ENCODE measurements around the gene PSMA6.
"Not testable (repeated sequence)": the region's sequence is repeated elsewhere in the genome, so short reads cannot be mapped to it uniquely, and the experiment has no call there.

Gene PSMA6

DNA sequence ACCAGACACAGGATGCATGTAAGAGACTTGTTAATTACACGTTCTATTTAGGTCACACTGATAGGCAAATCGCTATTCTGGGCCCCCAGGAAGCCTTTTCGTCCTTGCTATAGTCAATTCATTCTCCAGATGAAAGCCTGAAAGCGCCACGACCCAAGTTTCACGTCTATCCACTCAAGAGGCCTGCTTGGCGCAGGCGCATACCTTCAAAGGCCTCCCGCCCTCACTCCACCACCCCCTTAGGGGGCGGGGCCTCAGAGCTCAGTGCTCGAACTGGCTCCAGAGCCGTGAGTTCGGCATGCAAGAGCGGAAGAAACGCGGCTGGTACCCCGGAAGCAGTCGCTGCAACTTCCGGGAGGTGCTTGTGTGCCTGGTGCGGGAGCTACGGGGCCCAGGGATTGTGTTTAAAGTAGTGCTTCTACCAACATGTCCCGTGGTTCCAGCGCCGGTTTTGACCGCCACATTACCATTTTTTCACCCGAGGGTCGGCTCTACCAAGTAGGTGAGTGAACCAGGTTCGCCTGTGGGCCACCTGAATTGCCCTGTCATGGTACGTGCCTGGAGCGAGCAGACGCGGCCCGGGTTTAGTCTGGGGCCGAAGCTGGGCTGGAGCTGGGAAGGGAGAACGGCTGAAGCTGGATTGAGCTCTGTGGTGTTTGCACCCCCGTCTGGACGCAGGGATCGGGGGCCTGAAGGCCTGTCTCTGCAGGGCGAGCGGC lies at the start of gene PSMA6:
TSS of gene PSMA6 (plus strand) at position 332 of the 719 bp plus-strand sequence. CDS start at position 427, 95 bp downstream.
- peak; percentile 98 for DNase-seq (ENCODE audit: low read depth, low spot score)

DNA sequence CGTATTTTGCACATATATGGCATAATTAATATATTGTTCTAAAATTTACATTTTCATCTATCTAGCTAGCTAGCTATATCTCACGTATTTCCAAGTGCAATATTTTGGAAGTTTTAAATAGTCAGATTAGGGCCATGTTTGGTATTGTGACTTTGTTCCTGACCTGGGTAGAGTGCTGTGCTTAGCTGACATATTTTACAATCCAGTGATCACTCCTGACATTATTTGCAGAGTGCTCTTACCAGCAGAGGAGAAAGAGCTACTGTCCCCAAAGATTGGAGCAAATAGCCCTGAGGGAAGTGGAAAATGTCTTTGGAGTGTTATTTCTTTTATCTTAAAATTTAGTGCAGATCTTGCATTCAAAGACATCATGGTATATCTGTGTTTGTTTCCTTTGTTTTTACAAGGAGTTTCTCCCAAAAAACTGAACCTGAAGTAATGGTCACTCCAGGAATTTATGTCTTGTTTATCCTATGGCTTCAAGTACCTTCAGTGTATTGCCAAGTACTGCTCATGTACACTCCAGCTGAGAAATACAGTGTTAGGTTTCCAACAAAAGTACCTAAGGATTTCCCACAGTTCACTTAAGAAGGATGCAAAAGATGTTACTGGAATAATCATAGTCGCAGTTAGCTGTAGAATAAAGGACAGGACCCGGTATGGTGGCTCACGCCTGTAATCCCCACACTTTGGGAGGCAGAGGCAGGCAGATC lies 49.4 kb upstream of the PSMA6 start:
- no peak for DNase-seq (ENCODE audit: low read depth, low spot score)

DNA sequence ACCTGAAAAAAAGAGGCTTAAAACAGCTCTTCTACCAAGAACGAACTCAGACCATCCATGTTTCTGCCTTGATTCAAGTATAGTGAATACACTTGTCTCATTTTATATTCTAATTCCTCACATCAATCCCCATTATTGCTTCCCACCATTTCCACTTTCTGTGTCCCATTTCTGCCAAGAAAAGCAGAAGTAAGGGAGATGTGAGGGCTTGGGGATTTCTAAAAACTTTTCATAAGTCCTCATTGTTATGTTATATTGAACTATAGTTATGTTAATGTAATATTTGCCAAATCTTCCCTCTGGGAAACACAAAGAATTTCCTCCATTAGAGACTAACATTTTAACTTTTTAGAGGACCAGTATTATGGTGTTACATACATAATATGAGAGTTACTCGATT lies 48.2 kb upstream of the PSMA6 start:
- no peak for DNase-seq (ENCODE audit: low read depth, low spot score)

DNA sequence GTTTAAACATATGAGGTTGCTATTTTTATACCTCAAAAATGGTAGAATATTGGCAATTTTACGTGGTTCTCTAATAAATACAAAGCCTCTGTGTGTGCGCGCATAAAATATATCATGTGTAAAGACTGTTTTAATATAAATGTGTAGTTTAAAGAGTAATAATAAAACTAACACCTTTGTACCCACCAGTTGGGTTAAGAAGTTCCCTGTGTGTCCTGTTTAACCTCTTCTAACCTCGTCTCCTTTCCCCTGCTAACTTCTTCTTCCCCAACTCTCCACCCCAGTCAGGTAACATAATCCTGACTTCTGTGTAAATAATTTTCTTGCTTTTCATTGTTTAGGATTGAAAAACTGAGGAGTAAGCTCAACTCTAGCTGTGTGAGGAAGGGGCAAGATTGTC lies 47.6 kb upstream of the PSMA6 start:
- no peak for DNase-seq (ENCODE audit: low read depth, low spot score)

DNA sequence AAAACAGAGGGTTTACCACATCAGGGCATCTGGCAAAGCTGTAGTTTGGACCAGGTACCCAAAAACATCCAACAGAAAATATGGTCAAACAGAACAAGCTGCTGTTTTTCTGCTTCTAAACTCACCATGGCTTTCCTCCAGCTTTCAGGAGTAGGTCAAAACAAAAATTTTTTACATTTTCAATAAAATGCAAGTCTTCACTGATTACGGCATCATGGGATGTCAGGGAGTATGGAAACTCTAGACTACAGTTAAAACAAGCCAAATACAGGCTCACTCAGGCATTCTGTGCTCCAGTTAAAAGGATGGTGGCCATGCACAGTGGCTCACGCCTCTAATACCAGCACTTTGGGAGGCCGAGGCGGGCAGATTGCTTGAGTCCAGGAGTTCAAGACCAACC lies 47.1 kb upstream of the PSMA6 start:
- no peak for DNase-seq (ENCODE audit: low read depth, low spot score)

DNA sequence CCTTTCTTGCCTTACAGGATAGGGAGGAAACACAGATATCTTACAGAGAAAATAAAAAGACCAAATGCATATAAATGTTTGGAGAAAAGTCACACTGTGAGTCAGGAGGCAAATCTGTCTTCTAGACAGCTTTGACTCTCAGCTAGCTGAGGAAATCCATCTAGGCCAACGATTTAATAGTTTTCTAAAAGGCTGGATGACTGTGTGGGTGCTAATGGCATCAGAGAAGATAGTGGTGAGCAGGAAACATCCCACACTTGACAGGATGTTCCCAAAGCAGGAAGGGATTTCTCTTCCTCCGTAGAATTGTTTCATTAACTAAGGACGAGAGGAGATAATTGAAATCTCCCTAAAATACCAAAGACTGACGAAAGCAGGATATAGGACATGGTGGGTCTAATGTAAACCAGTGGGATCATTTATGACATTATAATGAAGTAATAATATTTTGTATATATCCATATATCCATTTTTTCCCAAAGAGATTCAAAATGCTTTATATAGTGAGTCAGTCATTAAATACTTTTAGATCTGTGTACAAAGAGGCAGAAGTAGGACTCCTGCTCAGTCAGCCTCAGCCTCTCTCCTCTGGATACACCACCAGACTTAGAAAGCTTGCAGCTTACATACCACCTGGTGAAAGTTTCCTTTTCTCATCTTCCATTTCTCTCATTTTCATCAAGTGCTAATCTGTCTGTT lies 44.3 kb upstream of the PSMA6 start:
- no peak for DNase-seq (ENCODE audit: low read depth, low spot score)

DNA sequence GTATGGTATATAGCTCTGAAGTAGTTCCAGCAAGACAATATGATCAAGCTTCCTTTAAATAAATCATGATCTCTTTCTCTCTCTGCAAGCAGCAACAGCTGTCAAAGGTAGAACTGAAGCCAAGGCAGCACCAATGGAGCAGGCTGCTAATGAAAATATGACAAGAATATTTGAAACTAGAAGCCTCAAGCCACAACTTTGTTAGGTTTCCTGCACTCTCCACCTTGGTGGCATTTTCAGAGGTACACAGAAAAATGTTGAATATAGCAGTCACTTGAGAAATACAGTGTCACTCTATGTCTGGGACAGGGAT lies 43.8 kb upstream of the PSMA6 start:
- no peak for DNase-seq (ENCODE audit: low read depth, low spot score)

DNA sequence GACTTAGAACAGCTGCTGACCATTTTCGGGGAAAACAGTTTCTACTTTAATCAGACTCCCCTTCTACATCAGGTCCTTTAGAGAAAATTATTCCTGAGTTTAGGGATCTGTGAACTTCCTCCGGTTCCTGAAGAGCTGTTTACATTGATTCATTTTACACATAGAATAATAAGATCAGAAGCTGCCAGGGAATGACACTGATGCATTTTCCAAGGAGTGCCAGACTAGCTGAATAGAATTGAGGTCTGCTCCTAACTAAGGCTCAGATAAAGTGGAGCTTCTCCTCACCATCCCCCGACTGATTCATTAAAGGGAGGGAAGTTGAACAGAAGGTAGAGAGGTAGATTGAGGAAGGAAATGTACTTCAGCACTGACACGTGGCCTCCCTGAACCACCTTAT lies 41.9 kb upstream of the PSMA6 start:
- no peak for DNase-seq (ENCODE audit: low read depth, low spot score)

DNA sequence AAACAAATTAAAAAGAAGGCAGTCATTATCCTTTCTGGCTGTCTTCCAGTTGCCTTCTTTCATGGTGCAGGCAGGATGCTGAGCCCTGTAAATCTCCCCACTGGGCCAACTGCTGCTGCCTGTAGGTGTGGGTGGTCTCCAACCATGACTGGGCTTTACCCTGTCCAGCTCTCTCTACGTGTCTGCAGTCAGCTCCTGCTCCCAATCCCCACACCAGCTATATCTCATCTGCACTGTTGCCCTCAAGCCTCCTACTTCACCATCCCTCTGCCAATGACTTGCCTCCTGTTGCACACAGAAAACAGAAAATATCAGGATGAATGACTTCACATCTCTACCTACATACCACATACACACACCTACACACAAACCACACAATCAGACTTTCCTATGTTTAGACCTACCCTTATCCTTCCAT lies 39.7 kb upstream of the PSMA6 start:
- DNase-seq (ENCODE audit: low read depth, low spot score) = no peak

DNA sequence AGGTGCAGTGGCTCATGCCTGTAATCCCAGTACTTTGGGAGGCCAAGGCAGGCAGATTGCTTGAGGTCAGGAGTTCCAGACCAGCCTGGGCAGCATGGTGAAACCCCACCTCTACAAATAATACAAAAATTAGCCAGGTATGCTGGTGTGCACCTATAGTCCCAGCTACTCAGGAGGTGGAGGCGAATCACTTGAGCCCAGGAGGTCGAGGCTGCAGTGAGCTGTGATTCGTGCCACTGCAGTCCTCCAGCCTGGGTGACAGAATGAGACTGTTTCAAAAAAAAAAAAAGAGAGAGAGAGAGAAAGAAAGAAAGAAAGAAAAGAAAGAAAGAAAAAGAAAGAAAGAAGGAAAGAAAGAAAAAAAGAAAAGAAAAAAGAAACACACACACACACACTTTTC lies 39.1 kb upstream of the PSMA6 start:
- not testable (repeated sequence) for DNase-seq (ENCODE audit: low read depth, low spot score)

DNA sequence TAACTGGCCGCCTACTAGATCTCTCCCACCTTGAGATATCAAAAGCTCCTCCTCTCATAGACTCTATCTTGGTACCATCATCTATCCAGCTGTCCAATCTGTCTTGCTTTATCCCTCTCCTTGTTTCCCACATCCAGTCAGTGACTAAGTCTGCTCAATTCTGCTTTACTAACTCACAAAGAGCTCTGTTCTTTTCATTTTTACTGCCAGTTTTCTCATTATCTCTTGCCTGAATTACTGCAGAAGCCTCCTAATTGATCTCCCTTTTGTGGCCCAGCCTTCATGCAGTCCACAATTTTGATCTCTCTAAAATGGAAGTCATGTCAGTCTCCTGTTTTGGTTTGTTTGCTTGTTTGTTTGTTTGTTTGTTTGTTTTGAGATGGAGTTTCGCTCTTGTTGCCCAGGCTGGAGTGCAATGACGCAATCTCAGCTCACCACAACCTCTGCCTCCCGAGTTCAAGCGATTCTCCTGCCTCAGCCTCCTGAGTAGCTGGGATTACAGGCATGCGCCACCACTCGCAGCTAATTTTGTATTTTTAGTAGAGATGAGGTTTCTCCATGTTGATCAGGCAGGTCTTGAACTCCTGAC lies 38.1 kb upstream of the PSMA6 start:
- not testable (repeated sequence) for DNase-seq (ENCODE audit: low read depth, low spot score)

DNA sequence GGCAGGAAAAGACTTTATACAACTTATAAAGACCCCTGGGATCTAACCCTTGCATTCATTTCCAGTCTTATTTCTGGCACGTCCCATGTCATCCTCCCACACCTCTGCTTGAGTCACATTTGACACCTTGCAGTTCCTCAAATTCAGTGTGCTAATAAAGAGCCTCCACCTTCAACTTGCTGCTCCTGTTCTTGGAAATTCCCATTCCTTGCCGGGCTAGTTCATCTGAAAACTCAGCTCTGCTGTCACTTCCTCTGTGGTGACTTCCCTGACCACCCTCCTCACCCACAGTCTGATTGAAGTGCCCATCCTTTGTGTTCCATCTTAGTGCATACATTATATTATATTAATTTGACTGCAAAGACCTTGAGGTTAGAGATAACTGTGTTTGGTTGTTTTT lies 37.4 kb upstream of the PSMA6 start:
- DNase-seq (ENCODE audit: low read depth, low spot score) = no peak

DNA sequence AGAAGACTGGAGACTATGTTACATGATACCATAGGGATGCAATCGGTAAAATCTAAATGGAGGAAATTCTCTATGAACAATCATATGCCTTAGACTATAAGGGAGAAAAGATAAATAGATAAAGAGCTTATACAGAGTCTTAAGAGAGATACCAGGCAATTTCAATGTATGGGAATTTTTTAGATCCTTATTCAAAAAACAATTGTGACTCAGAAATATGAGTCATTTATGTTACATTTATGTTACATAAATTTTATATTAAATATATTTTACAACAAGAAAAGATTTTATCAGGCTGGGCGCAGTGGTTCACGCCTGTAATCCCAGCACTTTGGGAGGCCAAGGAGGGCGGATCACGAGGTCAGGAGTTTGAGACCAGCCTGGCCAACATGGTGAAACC lies 36.5 kb upstream of the PSMA6 start:
- DNase-seq (ENCODE audit: low read depth, low spot score) = no peak

DNA sequence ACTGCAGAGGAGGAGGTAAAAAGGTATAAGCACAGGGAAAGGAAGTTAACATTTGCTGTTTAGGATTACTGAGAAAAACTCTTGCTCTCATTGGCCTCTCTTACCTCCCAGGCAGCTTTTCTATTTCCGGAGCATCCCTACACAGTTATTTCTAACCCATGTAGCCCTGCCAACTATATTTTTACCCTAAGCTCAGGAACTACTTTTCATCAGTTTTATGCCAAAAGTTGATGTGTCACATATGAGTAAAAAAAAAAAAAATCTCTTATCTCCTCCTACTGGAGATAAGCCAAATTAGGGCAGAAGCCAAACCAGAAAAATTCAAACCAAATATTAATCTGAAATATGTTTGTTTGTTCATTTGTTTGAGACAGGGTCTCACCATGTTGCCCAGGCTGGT lies 34.4 kb upstream of the PSMA6 start:
- no peak for DNase-seq (ENCODE audit: low read depth, low spot score)

DNA sequence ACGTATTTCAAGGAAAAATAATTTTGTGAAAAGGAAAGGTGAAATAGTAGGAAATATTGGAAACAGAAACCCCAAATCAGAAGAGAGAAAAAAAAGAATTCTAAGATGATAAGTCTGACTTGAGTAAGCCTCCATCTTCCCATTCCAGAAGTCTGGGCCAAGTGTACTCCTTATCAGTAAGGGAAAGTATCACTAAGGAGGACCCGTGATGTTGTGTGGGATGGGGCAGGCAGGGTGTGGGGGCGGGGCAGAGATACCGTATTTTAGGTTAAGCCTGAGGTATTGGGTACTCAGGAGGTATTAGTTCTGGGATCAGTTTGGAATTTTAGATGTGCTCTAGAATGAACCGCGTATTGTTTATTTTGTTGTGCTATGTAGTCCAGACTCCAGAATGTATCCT lies 33.8 kb upstream of the PSMA6 start:
- no peak for DNase-seq (ENCODE audit: low read depth, low spot score)

DNA sequence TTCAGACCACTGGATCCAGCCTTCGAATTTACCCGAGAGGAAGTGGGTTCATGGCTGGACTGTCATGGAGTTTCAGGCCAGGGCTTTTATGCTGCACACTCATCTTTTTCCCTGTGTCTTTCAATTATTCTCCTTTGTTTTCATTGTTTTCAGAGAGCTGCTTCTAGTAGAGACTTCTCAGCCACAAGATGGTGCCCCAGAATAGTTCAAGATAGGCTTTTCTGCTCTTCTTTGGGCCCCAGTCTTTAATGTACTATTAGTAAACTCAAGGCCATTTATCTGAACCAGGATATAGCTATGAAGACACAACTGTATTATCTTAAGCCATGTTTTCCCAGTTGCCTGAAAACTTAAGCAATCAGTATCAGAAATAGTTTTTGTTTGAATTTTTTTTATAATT lies 30.4 kb upstream of the PSMA6 start:
- DNase-seq (ENCODE audit: low read depth, low spot score) = no peak

DNA sequence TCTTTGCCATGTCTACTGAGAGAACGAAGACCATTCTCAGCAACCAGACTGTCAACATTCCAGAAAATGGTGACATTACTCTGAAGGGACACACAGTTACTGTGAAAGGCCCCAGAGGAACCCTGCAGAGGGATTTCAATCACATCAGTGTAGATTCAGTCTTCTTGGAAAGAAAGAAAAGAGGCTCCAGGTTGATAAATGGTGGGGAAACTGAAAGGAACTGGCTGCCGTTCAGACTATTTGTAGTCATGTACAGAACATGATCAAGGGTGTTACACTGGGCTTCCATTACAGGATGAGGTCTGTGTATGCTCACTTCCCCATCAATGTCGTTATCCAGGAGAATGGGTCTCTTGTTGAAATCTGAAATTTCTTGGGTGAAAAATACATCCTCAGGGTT lies 29.7 kb upstream of the PSMA6 start:
- DNase-seq (ENCODE audit: low read depth, low spot score) = no peak

DNA sequence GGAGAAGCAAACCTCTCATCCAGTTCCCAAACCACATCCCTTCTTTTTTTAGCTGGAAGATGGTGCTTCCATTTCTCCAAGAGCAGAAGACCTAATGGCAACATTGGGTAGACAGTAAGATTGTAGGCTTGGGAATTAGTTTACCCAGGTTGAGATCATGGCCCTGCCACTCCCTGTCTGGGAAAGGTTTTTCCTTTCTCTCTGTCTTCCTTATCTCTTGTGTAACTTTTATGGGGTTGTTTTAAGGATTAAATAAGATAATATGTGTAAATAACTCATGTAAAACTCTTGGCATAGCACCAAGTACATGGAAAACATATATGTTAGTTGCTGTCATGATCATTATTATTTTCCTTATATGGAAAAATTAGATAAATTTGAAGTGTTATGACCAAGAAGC lies 23.2 kb upstream of the PSMA6 start:
- no peak for DNase-seq (ENCODE audit: low read depth, low spot score)

DNA sequence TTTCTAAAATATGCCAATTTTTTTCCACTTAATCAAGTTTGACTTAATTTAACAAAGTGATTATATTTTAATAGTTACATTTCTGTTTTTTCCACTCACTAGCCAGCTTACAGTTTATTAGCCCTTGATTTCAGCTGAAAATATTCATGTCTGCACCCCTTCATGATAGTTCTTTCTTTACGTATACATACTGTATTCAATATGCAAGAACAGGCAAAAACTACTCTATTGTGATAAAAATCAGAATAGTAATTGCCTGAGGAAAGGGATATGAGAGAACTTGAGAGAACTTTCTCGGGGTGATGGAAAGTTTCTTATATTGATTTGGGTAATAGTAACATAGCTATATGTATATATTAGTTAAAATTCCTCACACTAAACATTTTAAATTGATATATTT lies 17.4 kb upstream of the PSMA6 start:
- no peak for DNase-seq (ENCODE audit: low read depth, low spot score)

DNA sequence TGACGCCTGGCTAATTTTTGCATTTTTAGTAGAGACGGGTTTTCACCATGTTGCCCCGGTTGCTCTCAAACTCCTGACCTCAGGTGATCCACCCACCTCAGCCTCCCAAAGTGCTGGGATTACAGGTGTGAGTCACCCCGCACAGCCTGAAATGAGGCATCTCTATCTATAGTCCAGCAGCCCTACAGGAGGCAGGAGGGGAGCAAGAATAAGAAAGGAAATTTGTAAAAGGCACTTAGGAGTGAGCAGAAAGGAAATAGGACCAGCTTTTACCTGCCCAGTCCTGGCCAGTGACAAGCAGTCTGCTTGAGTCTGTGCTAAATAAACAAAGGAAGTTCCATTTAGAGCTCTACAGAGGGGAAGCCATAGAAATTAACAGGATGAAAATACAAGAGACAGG lies 15.0 kb upstream of the PSMA6 start:
- DNase-seq (ENCODE audit: low read depth, low spot score) = no peak

DNA sequence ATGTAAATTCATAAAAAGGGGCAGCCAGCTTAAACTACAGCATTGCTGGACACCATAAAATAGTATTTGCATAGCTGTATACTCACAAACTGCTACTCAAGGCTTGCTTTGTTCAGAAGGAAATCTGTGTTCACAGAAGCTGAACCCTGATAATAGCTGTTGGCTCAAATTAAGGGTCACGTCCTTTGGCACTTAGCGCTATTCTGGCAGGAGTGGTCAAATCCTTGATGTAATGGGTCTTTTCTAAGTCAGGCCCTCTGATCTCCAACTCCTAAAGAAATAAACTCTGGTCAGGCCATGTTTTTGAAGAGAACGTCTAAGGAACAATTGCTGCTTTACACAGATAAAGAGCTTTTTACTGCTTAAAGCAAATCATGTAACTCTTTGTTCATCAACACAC lies 12.8 kb upstream of the PSMA6 start:
- no peak for DNase-seq (ENCODE audit: low read depth, low spot score)

DNA sequence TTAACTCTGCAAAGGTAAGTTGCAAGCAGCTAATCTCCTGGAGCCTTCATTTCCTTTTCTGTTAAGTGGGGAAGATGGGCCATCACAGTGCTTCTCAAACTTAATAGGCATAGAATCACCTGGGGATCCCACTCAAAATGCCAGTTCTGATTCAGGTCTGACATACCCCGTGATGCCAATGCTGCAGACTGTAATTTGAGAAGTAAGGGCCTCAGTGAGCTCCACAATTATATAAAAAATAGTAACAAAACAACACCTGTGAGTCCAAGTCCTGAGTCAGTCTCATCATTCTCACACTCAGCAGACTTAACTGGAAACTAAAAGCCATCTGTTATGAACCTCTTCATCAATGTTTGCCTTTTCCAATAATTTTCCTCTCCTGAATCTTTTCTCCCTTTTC lies 10.8 kb upstream of the PSMA6 start:
- no peak for DNase-seq (ENCODE audit: low read depth, low spot score)

DNA sequence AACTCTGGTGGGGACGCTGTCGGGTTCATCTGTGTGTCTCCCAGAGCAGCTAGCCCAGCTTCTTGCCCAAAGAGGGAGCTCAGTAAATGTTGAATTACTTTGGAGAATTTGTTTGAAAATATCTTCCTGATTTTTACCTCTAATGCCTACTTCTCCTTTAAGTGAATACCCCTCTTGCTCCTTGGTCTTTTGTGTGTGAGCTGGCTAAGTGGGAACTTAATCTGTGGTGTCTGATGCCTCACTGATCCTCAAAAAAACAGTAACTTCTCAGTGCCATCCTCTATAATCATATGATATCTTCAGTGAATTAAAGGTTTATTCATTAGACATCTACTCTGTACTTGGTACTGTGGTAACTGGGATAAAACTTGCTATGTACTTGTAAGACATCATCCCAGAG lies 7.7 kb upstream of the PSMA6 start:
- no peak for DNase-seq (ENCODE audit: low read depth, low spot score)

Measured in activated naive CD8-positive, alpha-beta T cell treated with anti-CD3 and anti-CD28 coated beads, Interleukin-2, amount 50 U/mL, for 16 hours (primary cell).